GM21447 (cell line): ENCODE measurements around the gene WHRN.

ENCODE experiments used
- ATAC-seq: cut with Tn5 transposase; IDR thresholded peaks from one replicate; pipeline ENCODE4 v1.9.1; 2021; ENCODE audit not compliant: unreplicated experiment

Gene WHRN

DNA sequence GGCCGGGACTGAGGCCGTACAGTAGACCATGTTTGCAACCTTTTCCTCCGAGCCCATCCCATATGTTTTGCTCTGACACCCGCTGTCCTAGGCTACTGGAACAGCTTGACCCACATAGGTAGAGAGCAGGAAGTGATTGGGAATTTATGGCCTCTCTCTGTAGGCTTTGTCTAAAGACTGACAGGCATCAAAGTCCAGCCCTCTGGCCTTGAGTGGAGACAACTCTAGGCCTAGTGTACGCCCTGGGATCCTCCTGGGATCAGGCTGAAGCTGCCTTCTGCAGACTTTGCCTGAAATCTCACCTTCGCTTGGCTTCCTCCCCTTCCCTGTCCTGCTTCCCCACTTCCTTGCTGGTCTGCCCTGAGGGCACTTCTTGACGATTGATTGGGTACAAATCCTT is 103.9 kb downstream of the WHRN start:
- ATAC-seq: no peak

DNA sequence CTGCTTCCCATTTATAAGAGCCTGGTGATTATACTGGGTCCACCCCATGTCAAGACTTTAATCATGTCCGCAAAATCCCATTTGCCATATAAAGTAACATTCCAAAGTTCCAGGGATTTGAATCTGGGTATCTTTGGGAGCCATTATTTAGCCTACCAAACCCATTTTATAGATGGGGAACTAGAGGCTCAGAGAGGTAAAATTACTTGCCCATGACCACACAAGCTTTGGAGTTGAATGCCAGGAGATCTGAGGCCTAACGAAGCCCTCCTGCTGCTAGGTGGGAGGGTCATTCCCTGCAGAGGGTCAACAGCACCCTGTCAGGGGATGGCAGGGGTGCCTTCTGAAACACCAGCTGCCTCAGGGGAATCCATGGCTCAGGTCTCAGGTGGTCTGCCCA is 104.5 kb downstream of the WHRN start:
- no peak for ATAC-seq

DNA sequence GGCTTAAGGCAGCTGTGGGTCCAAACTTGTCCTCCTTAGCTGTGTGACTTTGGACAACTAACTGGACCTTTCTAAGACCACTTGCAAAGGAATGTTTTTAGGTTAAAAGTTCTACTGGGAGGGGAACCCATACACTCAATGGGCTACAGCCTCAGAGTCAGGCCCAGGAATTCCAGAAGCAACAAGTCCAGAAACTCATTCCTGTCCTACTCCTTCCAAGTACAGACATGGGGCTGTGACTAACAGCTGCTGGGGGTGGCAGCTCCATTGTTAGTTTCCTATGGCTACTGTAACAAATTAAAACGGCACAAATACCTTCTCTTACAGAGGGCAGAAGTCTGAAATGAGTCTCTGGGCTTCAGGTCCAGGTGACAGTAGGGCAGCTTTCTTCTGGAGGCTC is 105.1 kb downstream of the WHRN start:
- ATAC-seq: no peak

DNA sequence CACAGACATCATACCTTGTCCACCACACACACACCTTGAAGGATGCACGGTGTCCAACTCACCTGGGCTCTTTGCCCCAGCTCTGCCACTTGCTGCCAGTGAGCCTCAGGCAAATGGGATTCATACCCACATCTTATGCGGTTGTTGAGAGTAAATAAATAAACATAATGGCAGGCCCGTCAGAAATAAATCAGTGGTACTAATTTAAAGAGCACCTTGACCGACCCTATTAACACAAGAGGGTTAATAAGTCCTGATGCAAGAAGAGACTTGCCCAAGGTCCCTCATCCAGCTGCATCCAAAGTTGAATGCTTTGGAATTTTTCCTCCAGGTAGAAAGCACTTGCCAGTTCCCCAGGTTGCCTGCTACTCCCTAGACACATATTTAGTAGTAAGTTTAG is 105.9 kb downstream of the WHRN start:
- ATAC-seq: no peak

DNA sequence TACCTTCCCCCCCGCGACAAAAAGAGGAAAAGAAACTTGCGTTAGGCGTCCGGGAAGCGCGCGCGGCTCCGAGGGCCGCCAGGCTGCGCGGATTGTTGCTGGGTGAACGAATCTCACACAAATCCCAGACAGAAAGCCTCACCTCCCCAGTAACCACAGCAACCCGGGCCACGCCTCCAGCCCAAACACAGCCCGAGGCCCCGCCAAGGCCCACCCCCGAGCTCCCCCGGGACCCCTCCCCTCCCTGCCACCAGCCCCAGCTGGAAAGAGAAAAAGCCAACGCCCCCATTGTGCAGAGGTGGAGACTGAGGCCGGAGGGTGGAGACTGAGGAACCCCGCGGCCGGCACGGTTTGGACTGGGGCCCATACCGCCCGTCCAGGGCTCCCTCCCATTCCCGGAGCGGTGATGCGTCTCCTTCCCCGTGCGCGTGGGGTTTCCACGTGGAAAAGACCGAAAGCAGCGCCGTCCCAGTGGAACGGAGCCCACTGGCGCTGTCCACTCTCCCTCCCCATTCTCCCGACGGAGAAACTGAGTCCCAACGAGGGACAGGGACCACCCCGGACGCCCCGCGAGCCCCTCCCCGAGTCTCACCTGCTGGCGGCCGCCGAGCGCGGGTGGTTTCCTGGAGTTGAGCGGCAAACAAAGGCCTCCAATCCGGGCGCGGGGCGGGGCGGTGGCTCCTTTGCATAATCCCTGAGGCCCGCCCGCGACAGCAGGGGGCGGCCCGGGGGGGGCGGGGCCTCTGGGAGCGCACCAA is 107.2 kb downstream of the WHRN start:
- ATAC-seq: peak; percentile 78

DNA sequence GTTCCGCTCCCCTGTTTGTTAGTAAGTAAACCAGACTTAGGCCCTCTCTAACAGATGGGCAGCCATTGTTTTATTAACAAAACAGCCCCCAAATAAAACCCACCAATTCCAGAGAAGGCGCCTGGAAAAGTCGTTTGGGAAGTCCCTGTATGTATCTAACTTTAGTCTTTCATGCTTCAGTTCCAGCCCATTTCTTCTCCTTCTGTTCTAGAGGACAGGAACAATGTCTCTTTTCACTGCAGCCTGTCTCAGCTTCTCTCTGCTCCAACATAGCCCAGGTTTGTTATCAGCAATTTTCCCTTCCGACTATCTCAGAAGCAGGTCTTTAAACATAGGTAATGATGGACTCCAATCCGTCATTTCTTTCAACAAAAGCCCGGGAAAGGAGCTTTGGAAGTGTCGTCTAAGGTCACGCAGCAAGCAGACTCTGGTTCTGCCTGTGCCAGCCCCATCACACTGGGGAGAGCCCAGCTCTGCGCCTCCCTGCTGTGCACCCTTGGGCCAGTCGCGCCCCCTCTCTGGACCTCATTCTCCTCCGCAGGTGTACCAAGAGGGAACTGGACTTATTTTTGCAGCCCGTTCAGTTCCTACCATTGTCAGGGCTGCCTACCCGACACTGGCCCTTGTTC is 107.9 kb downstream of the WHRN start:
- ATAC-seq: no peak

DNA sequence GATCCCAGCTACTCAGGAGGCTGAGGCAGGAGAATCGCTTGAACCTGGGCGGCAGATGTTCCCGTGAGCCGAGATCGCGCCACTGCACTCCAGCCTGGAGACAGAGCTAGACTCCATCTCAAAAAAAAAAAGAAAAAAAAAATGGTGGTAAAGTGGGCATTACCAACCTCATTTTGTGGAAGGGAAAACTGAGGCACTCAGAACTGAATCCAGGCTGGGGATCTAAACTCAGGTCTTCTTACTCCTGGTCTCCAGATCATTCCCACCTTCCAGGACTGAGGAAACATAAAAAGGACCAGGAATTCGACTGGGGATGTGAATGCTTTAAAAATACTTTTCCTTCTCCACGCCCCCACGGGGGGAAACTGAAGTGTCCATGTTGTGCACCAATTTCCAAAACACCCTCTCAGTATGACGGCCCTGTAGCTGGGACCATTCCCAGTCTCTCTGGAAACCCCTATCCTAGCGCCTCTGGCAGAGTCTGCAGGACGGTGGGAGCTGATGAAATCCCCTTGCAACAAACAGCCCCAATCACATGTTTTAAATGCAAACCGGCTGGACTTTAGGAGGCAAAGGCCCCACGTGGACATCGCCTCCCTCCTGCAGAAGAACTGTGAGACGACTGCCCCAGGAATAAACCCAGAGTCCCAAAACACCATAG is 108.6 kb downstream of the WHRN start:
- no peak for ATAC-seq

DNA sequence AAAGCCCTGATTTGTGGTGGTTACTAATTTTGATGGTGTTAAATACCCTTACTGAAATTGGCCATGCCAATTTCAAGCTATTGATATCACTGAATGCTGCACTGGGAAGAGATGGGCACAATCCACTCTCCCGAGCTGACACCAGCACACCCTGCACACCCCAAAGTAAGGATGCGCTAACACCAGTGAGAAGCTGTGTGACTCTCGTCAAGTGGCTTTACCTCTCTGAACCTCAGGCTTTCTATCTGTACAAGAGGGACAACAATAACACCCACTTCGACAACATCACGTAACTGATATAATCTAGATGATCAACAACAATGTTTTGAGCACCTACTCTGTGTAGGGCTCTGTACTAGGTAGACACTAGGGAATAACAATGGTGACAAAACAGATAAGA is 109.5 kb downstream of the WHRN start:
- no peak for ATAC-seq

DNA sequence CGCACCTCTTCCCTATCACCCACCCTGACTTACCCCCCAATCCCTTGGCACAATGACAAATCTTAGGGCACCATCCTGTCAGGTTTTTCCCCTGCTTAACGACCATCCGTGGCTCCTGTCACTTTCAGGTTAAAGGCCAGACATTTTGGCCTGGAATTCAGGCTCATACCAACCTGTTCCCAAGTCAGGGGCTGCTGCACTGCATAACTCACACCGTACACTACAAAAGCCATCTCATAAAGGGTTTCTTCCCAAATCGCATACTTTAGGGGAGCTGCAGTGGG is 110.0 kb downstream of the WHRN start:
- ATAC-seq: no peak

DNA sequence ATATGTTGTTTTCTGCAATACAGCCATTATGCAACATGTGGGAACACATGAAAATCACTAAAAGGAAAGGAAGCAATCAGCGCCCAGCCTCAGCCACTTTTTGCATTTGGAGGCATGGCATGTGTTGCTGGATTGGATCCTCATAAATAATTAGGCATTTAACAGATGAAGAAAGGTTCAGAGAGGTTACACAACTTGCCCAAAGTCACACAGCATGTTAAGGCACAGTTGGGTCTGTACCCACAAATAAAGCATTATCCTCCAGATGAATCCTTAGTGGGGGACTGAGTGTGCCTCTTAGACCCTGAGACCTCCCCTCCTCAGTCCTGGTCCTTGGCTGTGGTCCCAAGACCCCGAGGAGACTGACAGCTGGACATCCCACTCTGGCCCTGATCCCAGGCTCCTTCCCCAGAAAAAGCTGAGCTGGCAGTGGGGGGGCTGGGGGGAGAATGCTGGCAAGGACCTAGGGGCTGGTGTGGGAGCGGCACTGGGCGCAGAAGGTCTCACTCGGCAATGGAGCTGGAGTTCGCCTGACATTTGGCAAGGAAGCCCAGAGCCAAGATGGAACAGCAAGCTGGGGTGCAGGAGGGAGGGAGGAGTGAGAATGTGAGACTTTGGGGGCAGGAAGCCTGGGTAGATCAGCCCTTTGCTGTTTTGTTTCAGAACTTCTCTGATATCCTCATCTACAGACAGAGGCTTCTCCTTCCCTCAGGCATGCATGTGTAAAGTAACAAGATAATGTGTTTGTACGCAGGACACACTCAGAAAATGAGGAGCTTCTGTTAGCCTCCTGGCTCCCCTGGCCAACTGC is 110.5 kb downstream of the WHRN start:
- ATAC-seq: no peak

DNA sequence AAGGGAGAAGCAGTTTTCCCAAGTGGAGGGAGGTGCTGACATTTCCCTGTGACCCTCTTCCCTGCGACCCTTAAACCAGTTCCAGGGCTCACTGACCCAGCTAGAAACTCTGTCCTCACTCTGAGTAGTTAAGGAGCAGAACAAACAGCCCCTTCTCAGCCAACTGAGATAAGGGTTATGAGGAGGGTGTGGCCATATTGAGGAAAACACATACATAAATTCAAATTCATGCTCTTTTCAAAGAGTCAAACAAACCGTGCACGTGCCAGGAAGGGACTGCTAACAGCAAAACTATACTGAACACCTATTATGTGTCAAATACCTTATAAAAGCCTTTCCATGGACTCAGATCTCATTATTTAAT is 112.5 kb downstream of the WHRN start:
- no peak for ATAC-seq

DNA sequence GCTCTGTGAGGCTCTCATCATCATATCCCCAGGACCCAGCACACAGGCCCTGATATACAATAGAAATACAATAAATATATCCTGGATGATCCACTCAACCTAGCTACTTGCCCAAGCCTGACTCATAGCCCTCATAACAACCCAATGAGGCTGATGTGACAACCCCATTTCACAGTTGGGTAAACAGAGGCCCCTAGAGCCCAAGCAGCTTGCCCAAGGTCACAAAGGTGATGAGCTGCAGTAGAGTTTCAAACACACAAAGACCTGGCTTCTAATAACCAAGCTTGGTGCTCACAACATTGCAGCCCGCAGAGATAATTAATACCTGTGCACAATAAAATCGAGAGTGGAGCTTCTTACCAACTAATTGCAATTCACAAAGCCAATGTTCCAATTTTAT is 114.3 kb downstream of the WHRN start:
- no peak for ATAC-seq

DNA sequence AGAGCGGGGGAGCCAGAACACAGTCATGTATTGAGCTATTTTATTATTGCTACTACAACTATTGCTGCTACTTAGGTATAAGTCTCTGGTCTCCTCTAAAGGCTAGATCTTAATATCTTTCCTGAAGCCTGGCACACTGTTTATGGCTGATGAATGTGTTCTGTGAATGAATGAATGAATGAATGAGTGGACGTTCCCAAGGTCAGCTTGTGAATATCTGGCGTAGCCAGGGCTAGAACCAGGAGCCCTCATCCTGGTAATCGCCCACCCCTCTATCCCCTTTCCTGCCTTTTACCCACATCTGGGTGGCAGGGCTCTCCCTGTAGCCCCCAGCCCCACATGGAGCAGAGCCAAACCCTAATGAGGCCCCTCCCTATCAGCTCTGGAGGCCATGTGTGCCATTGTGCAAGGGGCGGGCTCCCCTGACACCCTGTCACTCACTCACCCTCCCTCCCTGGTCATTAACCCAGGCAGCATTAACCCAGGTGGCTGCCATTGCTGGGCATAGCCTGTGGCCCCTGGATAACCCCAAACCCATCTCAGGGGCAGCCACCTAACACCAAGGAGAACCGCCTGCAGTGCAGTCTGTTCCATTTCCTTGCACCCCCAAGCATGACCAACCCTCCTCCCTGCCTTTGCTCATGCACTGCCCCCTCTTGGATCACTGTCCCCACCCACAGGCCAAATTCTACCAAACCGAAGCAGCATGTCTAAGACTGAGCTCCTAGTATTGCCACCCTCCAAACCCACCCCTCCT is 115.5 kb downstream of the WHRN start:
- no peak for ATAC-seq

DNA sequence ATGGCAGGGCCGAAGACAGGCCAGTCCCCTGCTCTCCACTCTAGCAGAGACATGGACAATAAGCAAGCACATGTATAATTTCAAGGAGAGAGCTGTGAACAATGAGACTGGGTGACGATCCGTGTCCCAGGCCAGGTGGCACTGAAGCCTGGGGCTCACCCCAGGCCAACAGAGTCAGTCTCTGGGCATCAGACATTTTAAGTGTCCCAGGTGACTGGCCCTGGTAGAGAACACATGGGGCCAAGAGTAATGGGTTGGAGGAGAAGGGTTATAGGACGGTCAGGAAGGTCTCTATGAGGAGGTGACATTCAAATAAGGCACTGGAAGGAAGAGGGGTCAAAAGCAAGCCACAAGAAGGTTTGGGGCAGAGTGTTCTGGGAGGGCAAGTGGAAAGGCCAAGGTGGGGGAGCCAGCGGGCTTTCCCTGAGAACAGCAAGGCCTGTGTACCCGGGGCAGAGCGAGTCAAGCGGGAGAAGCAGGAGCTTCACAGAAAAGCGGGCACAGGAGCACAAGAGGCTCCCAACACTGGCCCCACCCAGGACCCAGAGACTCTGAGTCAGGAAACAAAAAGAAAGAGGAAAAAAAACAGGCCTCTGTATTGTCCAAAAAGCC is 116.4 kb downstream of the WHRN start:
- no peak for ATAC-seq

DNA sequence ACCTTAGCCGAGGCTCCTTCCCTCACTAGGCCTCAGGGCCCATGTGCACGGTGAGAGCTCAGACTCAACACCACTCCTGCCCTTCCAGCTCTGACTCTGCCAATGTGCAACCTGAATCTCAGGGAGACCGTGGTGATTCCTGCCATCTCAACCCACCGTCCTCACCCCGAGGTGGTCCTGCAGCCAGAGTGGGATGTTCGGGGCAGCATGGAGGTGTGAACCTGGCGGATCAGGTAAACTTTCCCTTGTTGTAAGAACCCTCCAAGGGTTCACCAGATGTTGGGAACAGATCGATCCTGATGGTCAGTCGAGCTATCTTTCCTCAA is 117.0 kb downstream of the WHRN start:
- no peak for ATAC-seq

DNA sequence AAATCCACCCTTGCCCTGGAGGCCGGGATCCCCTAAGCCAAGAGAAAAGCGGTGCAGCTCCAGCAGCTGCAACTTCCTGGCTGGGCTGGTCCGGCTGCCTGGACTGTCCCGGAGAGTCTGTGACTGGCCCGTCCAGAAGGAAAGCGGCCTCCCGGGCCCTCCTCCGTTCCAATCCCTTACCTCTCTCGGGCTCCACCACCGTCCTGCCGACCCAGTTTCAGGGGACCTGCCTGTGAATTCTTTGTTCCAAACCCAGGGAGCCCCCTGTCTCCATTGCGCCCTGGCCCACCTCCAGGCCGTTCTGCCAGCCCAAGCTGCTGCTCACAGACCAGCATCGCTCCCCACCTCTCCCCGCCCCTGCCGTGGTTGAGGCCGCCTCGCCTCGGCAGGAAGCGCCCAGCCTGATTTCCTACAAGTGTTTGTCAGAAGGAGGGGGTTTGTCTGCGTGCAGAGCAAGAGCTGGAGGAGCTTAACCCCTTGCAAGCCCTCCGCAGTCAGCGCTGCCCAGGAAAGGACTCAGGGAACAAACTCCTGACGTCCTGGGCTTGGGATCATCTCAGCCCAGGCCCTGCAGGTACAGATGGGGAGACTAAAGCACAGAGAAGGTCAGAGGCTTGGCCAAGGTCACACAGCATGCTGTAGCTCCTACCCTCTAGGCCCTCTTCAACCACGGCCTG is 117.5 kb downstream of the WHRN start, which contains the start of gene AKNA:
Gene AKNA, minus strand, starts transcription at position 303 of the 677 bp plus-strand sequence. CDS start 6,649 bp downstream, outside the sequence.
- peak; percentile 15 for ATAC-seq

DNA sequence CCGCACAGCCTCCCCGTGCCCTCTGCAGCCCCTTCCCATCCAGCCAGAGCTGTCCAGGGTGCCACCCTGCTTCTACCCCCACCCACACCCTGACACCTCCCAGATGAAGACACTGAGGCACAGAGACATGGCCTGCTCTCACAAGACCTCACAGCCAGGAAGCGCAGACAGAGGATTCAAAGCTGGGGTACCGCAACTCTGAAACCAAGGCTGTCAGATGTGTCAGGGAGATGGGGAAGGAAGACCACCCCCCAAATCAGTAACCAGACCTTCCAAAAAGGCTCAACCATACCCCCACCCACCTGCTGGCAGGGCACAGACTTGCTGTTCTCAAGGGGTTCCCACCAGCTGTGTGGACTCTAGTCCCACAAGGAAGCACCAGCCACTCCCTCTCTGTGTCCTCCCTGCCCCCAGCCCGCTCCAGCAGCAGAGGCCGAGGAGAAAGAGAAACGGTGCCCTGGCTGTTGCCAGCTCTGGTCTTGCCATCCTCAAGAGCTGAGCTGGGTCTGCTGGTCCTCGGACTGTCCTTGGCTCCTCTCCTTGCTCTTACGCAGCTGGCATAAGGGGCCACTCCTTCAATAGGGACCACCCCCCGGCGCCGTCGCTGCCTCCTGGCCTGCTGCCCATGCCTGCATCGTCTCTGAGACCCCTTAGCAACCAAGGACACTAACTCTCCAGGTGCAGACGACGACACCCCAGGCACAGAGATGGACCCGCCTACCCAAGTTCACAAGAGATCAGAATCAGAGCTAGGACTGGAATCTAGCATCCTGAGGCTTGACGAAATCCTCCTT is 118.2 kb downstream of the WHRN start:
- no peak for ATAC-seq

DNA sequence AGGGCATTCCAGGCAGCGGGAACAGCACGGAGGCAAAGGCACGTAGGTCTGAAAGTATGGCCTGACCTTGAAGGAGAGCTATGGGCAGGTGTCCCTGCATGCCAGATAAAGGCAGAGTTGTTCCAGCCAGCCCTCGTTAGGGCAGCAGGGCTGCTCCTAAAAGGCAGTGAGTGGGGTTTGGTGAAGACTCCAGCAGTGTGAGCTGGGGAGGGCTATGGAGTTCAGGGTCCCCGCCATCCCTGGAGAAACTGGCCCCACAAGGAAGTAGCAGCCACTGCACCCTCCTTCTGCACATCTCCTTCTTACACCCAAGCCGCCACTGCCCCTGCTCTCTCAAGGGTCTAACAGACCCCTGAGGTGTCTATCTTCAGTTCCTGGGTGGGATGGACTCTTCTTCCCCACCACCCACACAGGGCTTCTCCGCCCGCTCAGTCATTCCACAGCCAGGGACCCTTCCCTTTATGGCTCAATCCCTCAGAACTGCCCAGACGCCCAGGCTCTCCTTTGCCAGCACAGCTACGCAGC is 118.8 kb downstream of the WHRN start:
- no peak for ATAC-seq
